ENCODE results near the gene PHF12.
"Not testable (repeated sequence)": the region's sequence is repeated elsewhere in the genome, so short reads cannot be mapped to it uniquely, and the experiment has no call there.

Gene PHF12

GRCh38 chr17:28912938-28913333 lies 38.4 kb downstream of the PHF12 start:
- Mint-ChIP-seq H3K36me3 (ENCODE audit: low read depth) (peaks cover 66% of the 10 kb centered on the region), H3K4me1 (peaks cover 10% of the 10 kb centered on the region), H3K9me3 (no peaks in the 10 kb centered on the region), H3K27ac (peak overlapping the region; percentile 57), H3K27me3 (no peaks in the 10 kb centered on the region), H3K4me3 (no peak overlapping the region)
- ATAC-seq, result no peak
- no peak for DNase-seq

- no peak for DNase-seq
- Mint-ChIP-seq H3K4me1 (peaks cover 10% of the 10 kb centered on the region), H3K27ac (peak overlapping the region; percentile 57), H3K4me3 (no peak overlapping the region), H3K9me3 (no peaks in the 10 kb centered on the region), H3K36me3 (ENCODE audit: low read depth) (peaks cover 65% of the 10 kb centered on the region), H3K27me3 (no peaks in the 10 kb centered on the region)
- no peak for ATAC-seq
These were observed 38.9 kb downstream of the PHF12 start for GRCh38 chr17:28912281-28912937.

DNA sequence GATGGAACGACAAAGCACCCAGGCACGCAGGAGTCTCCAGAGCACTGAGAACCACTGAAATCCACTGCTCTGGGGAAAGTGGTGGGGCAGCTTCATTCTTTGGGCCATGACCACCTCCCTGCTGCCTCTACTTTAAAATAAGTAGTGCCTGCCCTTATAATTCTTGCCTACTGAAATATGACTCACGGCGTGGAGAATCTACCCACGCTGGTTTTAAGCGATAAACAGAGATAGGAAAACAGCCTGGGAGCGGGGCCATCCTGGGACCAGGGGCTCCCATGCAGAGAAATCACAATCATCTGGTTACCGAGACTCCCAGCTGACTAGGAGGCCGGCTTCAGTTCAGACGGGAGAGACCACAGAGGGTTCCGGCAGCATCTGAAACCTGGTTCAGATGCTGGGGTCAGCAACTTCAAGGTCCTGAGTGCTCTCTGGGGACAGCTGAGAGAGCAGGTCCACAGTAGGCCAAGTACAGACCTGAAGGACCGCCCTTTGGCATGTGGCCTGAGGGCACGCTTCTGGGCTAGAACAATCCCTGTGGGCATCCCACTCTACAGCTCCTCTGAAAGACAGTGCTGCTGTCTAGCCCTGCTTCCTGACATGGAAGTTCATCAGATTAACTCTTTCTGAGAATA lies 39.8 kb downstream of the PHF12 start:
- H3K36me3 Mint-ChIP-seq (ENCODE audit: low read depth), result peaks cover 57% of the 10 kb centered on the region

DNA sequence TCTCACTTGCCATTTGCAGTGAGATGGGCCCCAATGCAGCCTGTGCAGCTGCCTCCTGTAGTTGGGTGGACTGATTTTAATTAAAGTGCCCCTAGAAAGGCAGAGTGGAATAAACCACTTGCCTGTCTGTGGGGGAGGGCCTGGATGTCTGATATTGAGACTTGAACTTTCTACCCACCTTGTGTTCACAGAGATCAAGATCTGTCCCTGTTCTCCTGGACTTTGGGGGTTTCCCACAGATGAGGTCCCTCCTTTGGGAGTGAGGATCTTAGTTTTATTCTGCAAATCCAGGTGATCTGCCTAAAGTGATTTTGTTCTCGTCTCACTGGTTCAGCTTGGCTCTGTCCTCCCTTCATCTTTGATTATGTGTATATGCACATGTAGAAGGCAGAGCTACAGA lies 40.8 kb downstream of the PHF12 start:
- H3K27ac Mint-ChIP-seq, result no peak overlapping the region
- no peak for ATAC-seq
- H3K9me3 Mint-ChIP-seq, result no peaks in the 10 kb centered on the region
- DNase-seq, result no peak
- peaks cover 49% of the 10 kb centered on the region for H3K36me3 Mint-ChIP-seq (ENCODE audit: low read depth)
- H3K4me1 Mint-ChIP-seq, result peaks cover 10% of the 10 kb centered on the region
- H3K27me3 Mint-ChIP-seq, result no peaks in the 10 kb centered on the region
- no peak overlapping the region for H3K4me3 Mint-ChIP-seq

More for the DNA sequence above, 39.8 kb downstream of the PHF12 start:
- no peaks in the 10 kb centered on the region for H3K27me3 Mint-ChIP-seq
- H3K27ac Mint-ChIP-seq, result no peak overlapping the region
- H3K9me3 Mint-ChIP-seq, result no peaks in the 10 kb centered on the region
- H3K4me3 Mint-ChIP-seq, result no peak overlapping the region
- DNase-seq (no peak), ATAC-seq (no peak)
- peaks cover 10% of the 10 kb centered on the region for H3K4me1 Mint-ChIP-seq

DNA sequence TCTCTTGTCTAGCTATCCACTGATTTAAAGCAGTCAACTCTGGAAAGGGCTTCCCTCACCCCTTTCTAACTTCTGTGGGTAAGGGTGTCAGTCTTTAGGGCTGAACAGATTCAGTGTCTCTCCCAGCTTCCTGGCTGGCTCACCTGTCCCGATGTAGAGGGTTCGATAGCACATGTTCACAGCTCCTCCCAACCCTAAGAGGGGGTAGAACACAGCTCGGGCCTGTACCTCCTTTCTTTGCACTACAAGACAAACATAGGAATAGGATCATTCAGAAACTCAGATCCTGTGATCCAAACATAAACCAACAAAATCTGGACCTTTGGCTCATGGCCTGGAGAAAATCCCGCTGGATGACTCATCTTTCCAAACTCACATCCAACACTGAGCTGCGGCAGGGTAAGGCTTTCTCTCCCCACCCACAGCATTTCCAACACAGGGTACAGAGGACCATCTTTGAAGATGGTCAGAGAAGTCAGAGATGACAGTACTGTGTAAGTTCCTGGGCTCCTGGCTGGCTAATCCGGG lies 42.6 kb downstream of the PHF12 start:
- Mint-ChIP-seq H3K4me1 (no peaks in the 10 kb centered on the region), H3K36me3 (ENCODE audit: low read depth) (peaks cover 34% of the 10 kb centered on the region), H3K27me3 (no peaks in the 10 kb centered on the region), H3K27ac (no peak overlapping the region), H3K4me3 (no peak overlapping the region), H3K9me3 (no peaks in the 10 kb centered on the region)
- no peak for DNase-seq
- ATAC-seq, result no peak

GRCh38 chr17:28907709-28908475 lies 43.4 kb downstream of the PHF12 start:
- peak overlapping the region; percentile 14 for H3K27ac Mint-ChIP-seq
- H3K27me3 Mint-ChIP-seq, result no peaks in the 10 kb centered on the region
- ATAC-seq (no peak), DNase-seq (no peak)
- no peaks in the 10 kb centered on the region for H3K4me1 Mint-ChIP-seq
- H3K9me3 Mint-ChIP-seq, result no peaks in the 10 kb centered on the region
- H3K36me3 Mint-ChIP-seq (ENCODE audit: low read depth), result peaks cover 27% of the 10 kb centered on the region
- H3K4me3 Mint-ChIP-seq, result no peak overlapping the region

DNA sequence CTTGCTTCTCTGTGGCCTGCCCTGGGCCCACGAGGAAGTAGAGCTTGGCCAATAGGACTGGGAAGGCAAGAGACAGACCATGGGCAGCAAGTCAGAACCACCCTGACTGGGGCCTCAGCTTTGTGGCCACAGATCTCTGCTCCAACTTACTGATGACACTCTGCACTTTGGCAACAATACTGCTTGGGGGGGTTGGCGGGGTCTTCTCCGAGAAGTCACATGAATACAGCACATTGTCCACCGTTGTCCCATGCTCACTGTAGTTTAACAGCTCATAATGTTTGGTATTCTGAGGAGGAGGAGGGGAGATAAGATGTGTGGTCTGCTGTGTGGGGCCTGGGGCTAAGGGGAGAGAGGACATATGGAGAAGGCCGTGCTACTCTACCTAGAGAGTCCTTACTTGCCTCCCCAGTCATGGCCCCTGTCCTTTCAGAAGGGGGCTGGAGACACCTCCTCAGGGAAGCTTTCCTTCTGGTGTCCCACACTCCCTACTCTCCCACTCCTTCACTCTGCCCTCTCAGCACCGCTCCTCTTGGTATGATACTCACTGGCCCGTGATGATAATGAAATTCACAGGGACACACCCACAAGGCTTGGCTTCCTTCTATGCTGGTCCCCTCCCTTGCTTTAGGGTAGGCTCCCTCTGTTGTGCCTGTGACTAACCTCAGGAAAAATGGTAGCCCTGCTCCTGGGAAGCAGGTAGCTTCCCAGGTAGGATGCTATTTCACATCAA lies 44.4 kb downstream of the PHF12 start:
- peaks cover 22% of the 10 kb centered on the region for H3K36me3 Mint-ChIP-seq (ENCODE audit: low read depth)
- H3K4me3 Mint-ChIP-seq, result no peak overlapping the region
- no peak for ATAC-seq
- no peaks in the 10 kb centered on the region for H3K27me3 Mint-ChIP-seq
- peaks cover 5% of the 10 kb centered on the region for H3K4me1 Mint-ChIP-seq
- H3K27ac Mint-ChIP-seq, result peak overlapping the region; percentile 13
- DNase-seq, result no peak
- no peaks in the 10 kb centered on the region for H3K9me3 Mint-ChIP-seq

GRCh38 chr17:28906276-28906675 lies 45.0 kb downstream of the PHF12 start:
- H3K9me3 Mint-ChIP-seq, result no peaks in the 10 kb centered on the region
- DNase-seq (no peak), ATAC-seq (no peak)
- no peak overlapping the region for H3K4me3 Mint-ChIP-seq
- no peaks in the 10 kb centered on the region for H3K27me3 Mint-ChIP-seq
- peaks cover 22% of the 10 kb centered on the region for H3K36me3 Mint-ChIP-seq (ENCODE audit: low read depth)
- H3K27ac Mint-ChIP-seq, result no peak overlapping the region
- peaks cover 11% of the 10 kb centered on the region for H3K4me1 Mint-ChIP-seq

DNA sequence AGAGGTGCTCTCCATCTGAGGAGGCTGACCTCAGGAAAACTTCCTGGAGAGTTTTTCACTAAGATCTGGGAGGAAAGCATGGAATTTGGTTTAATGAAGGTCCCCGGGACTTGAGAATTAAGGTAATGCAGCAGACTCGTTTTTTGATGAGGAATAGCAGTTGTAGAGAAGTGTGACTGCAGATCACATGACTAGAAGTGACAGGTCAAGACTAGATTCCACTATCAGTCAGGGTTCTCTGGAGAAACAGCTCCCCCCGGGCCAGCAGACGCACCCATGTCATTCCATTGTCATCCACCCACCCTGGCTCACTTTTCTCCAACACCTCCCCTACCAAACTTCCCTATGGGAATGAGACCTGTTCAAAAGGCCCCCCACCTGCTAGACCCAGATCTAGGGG lies 46.5 kb downstream of the PHF12 start:
- H3K4me3 Mint-ChIP-seq, result no peak overlapping the region
- peaks cover 17% of the 10 kb centered on the region for H3K4me1 Mint-ChIP-seq
- DNase-seq, result no peak
- peaks cover 18% of the 10 kb centered on the region for H3K36me3 Mint-ChIP-seq (ENCODE audit: low read depth)
- no peak for ATAC-seq
- no peak overlapping the region for H3K27ac Mint-ChIP-seq
- no peaks in the 10 kb centered on the region for H3K27me3 Mint-ChIP-seq
- no peaks in the 10 kb centered on the region for H3K9me3 Mint-ChIP-seq

- H3K27me3 Mint-ChIP-seq, DNase-seq, ATAC-seq, H3K9me3 Mint-ChIP-seq: not testable (repeated sequence)
- Mint-ChIP-seq H3K27ac (peak overlapping the region; percentile 55), H3K4me1 (peaks cover 25% of the 10 kb centered on the region), H3K4me3 (peak overlapping the region; percentile 58), H3K36me3 (ENCODE audit: low read depth) (peaks cover 19% of the 10 kb centered on the region)
These were observed 47.8 kb downstream of the PHF12 start for GRCh38 chr17:28903546-28903841.

DNA sequence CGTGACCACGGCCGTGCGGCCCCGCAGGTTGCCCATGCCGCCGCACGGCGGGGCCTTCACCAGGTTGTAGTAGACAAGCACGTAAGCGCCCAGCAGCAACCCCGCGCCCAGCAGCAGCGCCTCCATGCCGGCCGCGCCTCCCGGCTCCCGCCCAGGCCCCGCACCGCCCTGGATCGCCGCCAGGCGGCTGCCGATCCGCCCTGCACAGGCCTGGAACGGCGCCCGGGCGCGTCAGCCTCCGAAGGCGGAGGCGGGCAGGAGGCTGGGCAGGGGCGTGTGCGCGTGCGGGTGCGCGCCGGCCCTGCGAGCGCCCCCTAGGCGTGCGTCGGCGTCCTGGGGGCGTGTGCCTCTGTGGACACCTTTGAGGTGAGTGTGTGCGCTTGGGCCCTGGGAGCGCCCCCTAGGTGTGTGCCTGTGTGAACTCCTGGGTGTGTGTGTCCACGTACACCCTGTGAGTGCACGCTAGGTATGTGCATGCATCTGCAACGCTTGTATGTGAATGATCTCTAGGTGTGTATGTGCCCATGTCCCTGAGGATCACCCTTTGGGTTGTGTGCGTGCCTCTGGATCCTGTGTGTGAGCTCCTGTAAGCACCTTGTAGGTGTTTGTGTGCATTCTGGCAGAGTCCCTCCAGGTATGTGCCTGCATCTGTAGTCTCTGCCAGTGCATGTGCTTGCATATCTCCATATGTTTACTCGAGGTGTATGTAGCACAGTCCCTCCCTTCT lies 48.3 kb downstream of the PHF12 start, which contains the start of gene DHRS13:
DHRS13 (minus strand) TSS at position 261 of the 727 bp plus-strand sequence; CDS start at position 126, 135 bp downstream.
- peak within 1 kb of the TSS; percentile 88 for H3K27ac Mint-ChIP-seq
- H3K4me1 Mint-ChIP-seq, result peaks cover 29% of the 10 kb centered on the region
- no peaks in the 10 kb centered on the region for H3K27me3 Mint-ChIP-seq
- DNase-seq (peak; percentile 95), ATAC-seq (peak; percentile 96)
- H3K9me3 Mint-ChIP-seq, result no peaks in the 10 kb centered on the region
- H3K36me3 Mint-ChIP-seq (ENCODE audit: low read depth), result peaks cover 19% of the 10 kb centered on the region
- peak within 1 kb of the TSS; percentile 90 for H3K4me3 Mint-ChIP-seq

DNA sequence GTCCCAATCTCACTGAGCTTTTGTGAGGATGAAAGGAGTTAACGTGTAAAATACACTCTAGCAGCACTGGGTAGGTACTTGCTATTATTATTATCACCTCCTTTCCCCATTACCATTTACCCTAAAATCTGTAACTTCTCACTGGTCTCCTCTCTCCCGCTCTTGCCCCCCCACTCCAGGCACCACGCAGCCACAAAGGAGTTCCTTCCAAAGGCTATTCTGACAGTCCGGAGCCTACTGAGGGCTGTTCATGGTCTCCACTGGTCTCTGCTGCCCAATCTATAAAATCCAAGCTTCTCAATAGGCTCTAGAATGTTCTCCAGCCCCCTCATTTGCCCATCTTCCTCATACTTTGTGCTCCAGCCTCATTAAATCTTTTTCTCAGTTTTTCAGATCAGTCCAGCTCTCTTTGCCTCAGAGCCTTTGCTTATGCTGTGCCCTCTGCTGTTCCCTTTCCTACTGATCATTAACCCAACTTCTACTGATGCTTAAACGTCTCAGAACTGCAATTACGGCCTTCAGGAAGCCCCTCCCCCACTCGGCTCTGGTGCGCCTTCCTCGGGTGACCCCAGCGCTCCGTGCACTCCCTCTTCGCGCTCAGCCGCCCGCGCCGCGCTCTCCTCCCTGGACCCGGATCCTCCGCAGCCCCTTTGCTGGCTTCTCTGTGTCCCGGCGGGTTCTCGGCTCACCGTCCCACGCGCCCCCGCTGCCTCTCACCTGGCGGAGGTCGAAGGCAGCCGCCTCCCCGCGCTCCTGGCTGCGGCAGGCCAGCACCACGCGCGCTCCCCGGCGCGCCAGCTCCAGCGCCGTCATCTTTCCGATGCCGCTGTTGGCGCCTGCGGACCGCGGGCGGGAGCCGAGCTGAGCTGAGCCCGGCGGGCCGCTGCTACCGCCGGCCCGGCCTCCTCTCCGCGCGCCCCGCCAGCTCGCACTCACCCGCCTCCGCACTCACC lies 49.2 kb downstream of the PHF12 start:
- H3K36me3 Mint-ChIP-seq (ENCODE audit: low read depth), result peaks cover 19% of the 10 kb centered on the region
- peak overlapping the region; percentile 90 for H3K4me3 Mint-ChIP-seq
- H3K4me1 Mint-ChIP-seq, result peaks cover 34% of the 10 kb centered on the region
- H3K9me3 Mint-ChIP-seq, result no peaks in the 10 kb centered on the region
- no peaks in the 10 kb centered on the region for H3K27me3 Mint-ChIP-seq
- DNase-seq (peak; percentile 67), ATAC-seq (peak; percentile 10)
- H3K27ac Mint-ChIP-seq, result peak overlapping the region; percentile 88
